Left lung (tissue), 10 donors: ENCODE data around the gene RBM19. TPM values are rescaled to one million over a fixed set of nuclear protein-coding genes. Genes with fewer than 3 reads are reported as not detected.

Source experiments
- ATAC-seq: fragments of 200-7000 bp; cut with Tn5 transposase; one replicate; pipeline ENCODE4 v1.9.1; 2020; ENCODE audit warnings: moderate library complexity
- DNase-seq, 4 donors: peaks; one replicate each; pipeline ENCODE4 v3.0.0-alpha.2; 2013 to 2020
- H3K27ac ChIP-seq, 2 donors: fragments of 200-600 bp; sonication (generic) in 1 of 2; one replicate each; pipeline versions ENCODE4 v1.5.0 to v1.8.0; 2020 to 2021
- H3K27me3 ChIP-seq, 2 donors: fragments of 200-600 bp; sonication (generic) in 1 of 2; one replicate each; pipeline versions ENCODE4 v1.5.0 to v1.8.0; 2020 to 2021
- H3K36me3 ChIP-seq, 2 donors: fragments of 200-600 bp; sonication (generic) in 1 of 2; one replicate each; pipeline versions ENCODE4 v1.5.0 to v1.8.0; 2020 to 2021
- H3K4me1 ChIP-seq, 2 donors: fragments of 200-600 bp; one replicate each; pipeline ENCODE4 v1.8.0; 2021
- H3K4me3 ChIP-seq, 2 donors: fragments of 200-600 bp; sonication (generic) in 1 of 2; one replicate each; pipeline versions ENCODE4 v1.5.0 to v1.8.0; 2020 to 2021; ENCODE audit warnings: mild to moderate bottlenecking in 1 of 2
- H3K9me3 ChIP-seq, 2 donors: fragments of 200-600 bp; sonication (generic) in 1 of 2; one replicate each; pipeline versions ENCODE4 v1.5.0 to v1.8.0; 2020 to 2021
- CTCF ChIP-seq, 2 donors: fragments of 200-600 bp; sonication (generic) in 1 of 2; IDR thresholded peaks; one replicate each; pipeline versions ENCODE4 v1.5.0 to v1.8.0; 2021; ENCODE audit warnings: antibody characterized with exemption in 2 of 2
- intact Hi-C, 2 donors: fragments of 100-400 bp; cut with DNase I; formaldehyde crosslinking; loops; one replicate each; pipeline versions ENCODE4 v1.11.2 to v1.14.2; 2022
- polyA plus RNA-seq, 6 donors: library from polyadenylated mRNA; unstranded; fragments of 120-200 nt; gene quantifications; one replicate each; pipeline ENCODE4 v1.2.1, GENCODE V29; 2013; ENCODE audit not compliant: insufficient read length in 6 of 6
- total RNA-seq, 2 donors: library from RNA; stranded (reverse); fragmentation: NEBNext Ultra II Directional; extraction: Animal tissue kit (Norgen Biotek cat#: 25700); gene quantifications; one replicate each; pipeline ENCODE4 v1.2.1, GENCODE V29; 2021
- donor health status: DM: no; HTN: yes; CAD: no.
- donor health status: DM: no; HTN: no; CAD: no.

The RBM19 gene
- total and polyA plus RNA-seq, 8 donors: 21.5 to 33.4 (median 31.2) TPM

DNA sequence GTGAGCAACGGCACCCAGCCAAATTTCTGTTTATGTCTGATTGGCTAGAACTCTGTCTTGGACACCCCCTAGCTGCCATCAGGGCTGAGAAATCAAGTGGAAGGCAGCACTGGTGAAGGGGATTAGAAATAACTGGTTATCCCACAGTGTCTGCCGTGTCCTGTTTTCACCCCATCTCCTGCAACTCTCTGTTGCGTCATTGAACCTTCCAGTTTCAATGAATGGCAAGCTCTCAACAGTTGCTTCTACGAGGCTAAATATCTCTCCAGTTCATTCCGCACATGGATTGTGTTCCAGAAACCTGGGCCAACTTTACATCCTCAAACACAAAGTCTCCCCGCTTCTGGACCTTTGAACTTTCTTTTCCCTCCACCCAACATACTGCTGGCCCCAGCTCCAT, 173.7 kb downstream of the RBM19 start:
- H3K27ac ChIP-seq: no peak overlapping the region
- no peaks in the 10 kb centered on the region for H3K36me3 ChIP-seq
- no peaks in the 10 kb centered on the region for H3K4me1 ChIP-seq
- H3K27me3 ChIP-seq: peaks cover 4% of the 10 kb centered on the region in 2 donors
- H3K4me3 ChIP-seq: no peak overlapping the region
- ATAC-seq (no peak), DNase-seq (no peak)
- H3K9me3 ChIP-seq: no peaks in the 10 kb centered on the region
- intact Hi-C loops: no loop called here
- no peak for TF ChIP-seq CTCF (IDR thresholded peaks at IDR 0.05)

DNA sequence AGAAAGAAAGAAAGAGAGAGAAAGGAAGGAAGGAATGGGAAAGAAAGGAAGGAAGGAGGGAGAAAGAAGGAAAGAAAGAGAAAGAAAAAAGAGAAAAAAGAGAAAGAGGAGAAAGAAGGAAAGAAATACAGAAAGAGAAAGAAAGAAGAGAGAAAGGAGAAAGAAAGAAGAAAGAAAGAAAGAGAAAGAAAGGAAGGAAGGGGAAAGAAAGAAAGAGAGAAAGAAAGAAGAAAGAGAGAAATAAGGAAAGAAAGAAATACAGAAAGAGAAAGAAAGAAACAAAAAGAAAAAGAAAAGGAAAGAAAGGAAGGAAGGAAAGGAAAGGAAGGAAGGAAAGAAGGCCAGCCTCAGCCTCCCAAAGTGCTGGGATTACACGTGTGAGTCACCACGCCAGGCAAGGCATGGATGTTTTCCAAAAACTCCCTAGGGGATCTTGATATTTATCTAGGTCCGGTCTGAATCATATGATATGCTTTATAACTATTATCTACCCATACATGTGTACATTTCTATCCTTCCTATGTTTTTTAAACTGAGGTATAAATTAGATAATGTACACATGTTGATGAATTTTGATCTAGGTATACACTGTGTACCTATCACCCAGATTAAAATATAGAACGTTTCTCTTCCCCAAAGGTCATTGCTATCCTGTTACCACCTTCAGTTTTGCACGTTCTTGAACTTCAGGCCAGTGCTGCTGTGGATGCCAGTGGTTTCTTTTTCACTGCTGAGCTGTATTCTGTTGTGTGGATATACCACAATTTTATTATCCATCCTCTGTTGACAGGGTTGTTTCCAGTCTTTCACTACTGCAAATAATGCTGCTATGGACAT, 177.9 kb downstream of the RBM19 start:
- DNase-seq (no peak), ATAC-seq (no peak)
- no peak overlapping the region for H3K27ac ChIP-seq
- intact Hi-C loops: no loop called here
- TF ChIP-seq CTCF (IDR thresholded peaks at IDR 0.05): no peak
- H3K4me3 ChIP-seq: no peak overlapping the region
- H3K36me3 ChIP-seq: no peaks in the 10 kb centered on the region
- H3K9me3 ChIP-seq: no peaks in the 10 kb centered on the region
- H3K27me3 ChIP-seq: peaks cover 0 to 36% of the 10 kb centered on the region in 2 donors
- H3K4me1 ChIP-seq: no peaks in the 10 kb centered on the region

GRCh38 chr12:113786107-113786506, 180.0 kb downstream of the RBM19 start:
- no peaks in the 10 kb centered on the region for H3K4me1 ChIP-seq
- no peak for TF ChIP-seq CTCF (IDR thresholded peaks at IDR 0.05)
- no peak overlapping the region for H3K4me3 ChIP-seq
- DNase-seq: no peak
- H3K9me3 ChIP-seq: no peaks in the 10 kb centered on the region
- H3K36me3 ChIP-seq: no peaks in the 10 kb centered on the region
- peaks cover 0 to 58% of the 10 kb centered on the region in 2 donors for H3K27me3 ChIP-seq
- H3K27ac ChIP-seq: no peak overlapping the region
- intact Hi-C loops: no loop called here
- ATAC-seq: no peak

GRCh38 chr12:113783811-113784210, 182.3 kb downstream of the RBM19 start:
- Histone ChIP-seq H3K9me3 (no peaks in the 10 kb centered on the region), H3K4me1 (no peaks in the 10 kb centered on the region), H3K36me3 (no peaks in the 10 kb centered on the region), H3K27me3 (peaks cover 0 to 81% of the 10 kb centered on the region in 2 donors), H3K27ac (no peak overlapping the region), H3K4me3 (no peak overlapping the region)
- no peak for TF ChIP-seq CTCF (IDR thresholded peaks at IDR 0.05)
- ATAC-seq (no peak), DNase-seq (no peak)
- intact Hi-C loops: no loop called here

DNA sequence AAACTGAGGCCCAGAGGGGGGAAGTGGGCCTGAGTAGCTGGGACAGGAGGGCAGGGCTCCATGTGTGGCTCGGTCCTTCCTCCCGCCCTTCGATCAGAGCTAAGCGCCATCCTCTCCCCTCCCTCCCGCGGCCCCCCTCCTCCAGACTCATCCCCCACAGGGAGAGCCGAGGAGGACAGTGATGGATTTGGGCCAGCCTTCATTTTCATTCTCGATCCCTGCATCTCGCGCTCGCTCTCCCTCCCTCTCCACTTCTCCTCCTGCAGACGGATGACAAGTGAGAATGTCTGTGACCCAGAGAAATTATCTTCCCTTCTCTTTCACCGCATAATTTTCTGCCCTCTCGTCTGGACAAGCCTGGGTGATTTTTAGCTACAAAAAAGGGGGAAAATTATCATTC, 183.3 kb downstream of the RBM19 start:
- intact Hi-C loops: no loop called here
- H3K27ac ChIP-seq: no peak overlapping the region
- no peak overlapping the region for H3K4me3 ChIP-seq
- H3K9me3 ChIP-seq: no peaks in the 10 kb centered on the region
- no peaks in the 10 kb centered on the region for H3K4me1 ChIP-seq
- peaks cover 0 to 90% of the 10 kb centered on the region in 2 donors for H3K27me3 ChIP-seq
- no peak for TF ChIP-seq CTCF (IDR thresholded peaks at IDR 0.05)
- no peaks in the 10 kb centered on the region for H3K36me3 ChIP-seq
- no peak for DNase-seq
- no peak for ATAC-seq
